Suprapubic skin (tissue), 4 donors: ENCODE results near the gene SOSTDC1. TPM values are rescaled to one million over a fixed set of nuclear protein-coding genes. Genes with fewer than 3 reads are reported as not detected.

ENCODE experiments used
- DNase-seq, 2 donors: peaks; one replicate each; pipeline ENCODE4 v3.0.0-alpha.2; 2019; ENCODE audit warnings: low spot score in 2 of 2
- H3K27ac ChIP-seq: fragments of 200-600 bp; sonication (generic); one replicate; pipeline ENCODE4 v1.5.1; 2019
- H3K27me3 ChIP-seq: fragments of 200-600 bp; sonication (generic); one replicate; pipeline ENCODE4 v1.5.1; 2019
- H3K36me3 ChIP-seq: fragments of 200-600 bp; sonication (generic); one replicate; pipeline ENCODE4 v1.5.1; 2019
- H3K4me1 ChIP-seq: fragments of 200-600 bp; sonication (generic); one replicate; pipeline ENCODE4 v1.5.1; 2019
- H3K4me3 ChIP-seq: fragments of 200-600 bp; sonication (generic); one replicate; pipeline ENCODE4 v1.5.1; 2019; ENCODE audit warnings: mild to moderate bottlenecking
- H3K9me3 ChIP-seq: fragments of 200-600 bp; sonication (generic); one replicate; pipeline ENCODE4 v1.5.1; 2019
- EP300 ChIP-seq: sonication (generic); formaldehyde crosslinking; IDR thresholded peaks from one replicate; pipeline ENCODE4 v1.6.1; 2017; ENCODE audit warnings: antibody characterized with exemption
- POLR2A ChIP-seq, 2 donors: fragments of 450-650 bp; IDR thresholded peaks; one replicate each; pipeline ENCODE4 v1.6.1; 2017; ENCODE audit warnings: antibody characterized with exemption in 2 of 2, mild to moderate bottlenecking in 2 of 2, moderate library complexity in 2 of 2
- POLR2AphosphoS5 ChIP-seq, 3 donors: sonication (generic); formaldehyde crosslinking; IDR thresholded peaks; one replicate each; pipeline ENCODE4 v1.6.1; 2017; ENCODE audit warnings: antibody characterized with exemption in 3 of 3
- WGBS: methylation state at CpG from one replicate; pipeline ENCODE4 v1.1.5; 2018; 5-methylcytosine and 5-hydroxymethylcytosine counted together
- total RNA-seq, 4 donors: library from RNA; depleted of rRNA; stranded (reverse); fragments of >200 nt; gene quantifications; one replicate each; pipeline ENCODE4 v1.1.0, GENCODE V29; 2016
- TF ChIP-seq, protein P1 (sequence below), 2 donors: fragments of 200-600 bp in 1 of 2; fragments of 450-650 bp in 1 of 2; sonication (generic) in 1 of 2; IDR thresholded peaks; one replicate each; pipeline ENCODE4 v1.5.1; 2016 to 2019; ENCODE audit warnings: antibody characterized with exemption in 2 of 2, mild to moderate bottlenecking in 1 of 2, moderate library complexity in 1 of 2

Gene SOSTDC1
- total RNA-seq, 4 donors from 2014 or later, result 14.7 to 40.5 (median 23.4) TPM

DNA sequence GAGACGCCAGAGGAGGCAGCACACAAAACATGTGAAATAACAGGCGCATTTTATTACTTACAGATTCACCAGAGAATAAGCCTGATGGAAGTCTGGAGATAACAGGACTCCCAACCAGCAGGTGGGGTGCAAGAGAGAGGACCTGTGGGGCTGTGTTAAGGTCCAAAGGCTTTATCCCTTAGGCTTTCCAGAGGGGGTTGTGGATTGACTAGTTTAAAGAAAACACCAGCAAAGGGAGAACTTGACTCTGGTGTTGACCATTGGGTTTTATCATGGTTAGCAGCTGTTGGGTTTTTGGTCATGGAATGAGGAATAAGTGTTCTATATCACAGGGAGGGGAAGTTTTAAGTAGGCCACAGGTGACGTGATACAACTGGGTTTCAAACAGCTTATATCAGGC, 42.6 kb downstream of the SOSTDC1 start:
- DNase-seq, result no peak
- WGBS, result 92% methylated on average over 3 of the region's 3 CpGs

DNA sequence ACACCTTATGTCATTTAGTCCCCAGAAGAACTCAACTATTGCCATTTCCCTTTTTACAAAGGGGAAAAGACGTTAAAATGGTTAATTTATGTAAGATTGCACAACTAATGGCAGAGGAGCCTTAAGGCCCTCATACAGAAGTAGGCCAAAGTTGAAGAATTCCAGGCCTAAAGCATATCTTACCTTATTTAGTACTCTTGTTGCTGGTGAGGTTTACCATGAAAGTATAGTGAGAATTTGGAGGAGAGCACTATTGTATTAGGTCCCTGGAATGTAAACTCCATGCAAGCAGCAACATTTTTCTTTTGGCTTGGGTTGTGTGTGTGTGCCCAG, 43.5 kb downstream of the SOSTDC1 start:
- Histone ChIP-seq H3K27me3 (no peaks in the 10 kb centered on the region), H3K4me1 (peaks cover 23% of the 10 kb centered on the region), H3K9me3 (no peaks in the 10 kb centered on the region), H3K4me3 (peak overlapping the region; percentile 63), H3K27ac (peak overlapping the region; percentile 98), H3K36me3 (no peaks in the 10 kb centered on the region)
- 41% methylated on average over 1 of the region's 1 CpG for WGBS
- DNase-seq, result no peak
- TF ChIP-seq POLR2AphosphoS5 (IDR thresholded peaks at IDR 0.05) (no peak), POLR2A (IDR thresholded peaks at IDR 0.05) (no peak), EP300 (no peak)
- TF ChIP-seq, protein P1, sequence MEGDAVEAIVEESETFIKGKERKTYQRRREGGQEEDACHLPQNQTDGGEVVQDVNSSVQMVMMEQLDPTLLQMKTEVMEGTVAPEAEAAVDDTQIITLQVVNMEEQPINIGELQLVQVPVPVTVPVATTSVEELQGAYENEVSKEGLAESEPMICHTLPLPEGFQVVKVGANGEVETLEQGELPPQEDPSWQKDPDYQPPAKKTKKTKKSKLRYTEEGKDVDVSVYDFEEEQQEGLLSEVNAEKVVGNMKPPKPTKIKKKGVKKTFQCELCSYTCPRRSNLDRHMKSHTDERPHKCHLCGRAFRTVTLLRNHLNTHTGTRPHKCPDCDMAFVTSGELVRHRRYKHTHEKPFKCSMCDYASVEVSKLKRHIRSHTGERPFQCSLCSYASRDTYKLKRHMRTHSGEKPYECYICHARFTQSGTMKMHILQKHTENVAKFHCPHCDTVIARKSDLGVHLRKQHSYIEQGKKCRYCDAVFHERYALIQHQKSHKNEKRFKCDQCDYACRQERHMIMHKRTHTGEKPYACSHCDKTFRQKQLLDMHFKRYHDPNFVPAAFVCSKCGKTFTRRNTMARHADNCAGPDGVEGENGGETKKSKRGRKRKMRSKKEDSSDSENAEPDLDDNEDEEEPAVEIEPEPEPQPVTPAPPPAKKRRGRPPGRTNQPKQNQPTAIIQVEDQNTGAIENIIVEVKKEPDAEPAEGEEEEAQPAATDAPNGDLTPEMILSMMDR (IDR thresholded peaks at IDR 0.05), result no peak

More for the DNA sequence above, 42.6 kb downstream of the SOSTDC1 start:
- TF ChIP-seq POLR2A (IDR thresholded peaks at IDR 0.05), result no peak
- no peak for TF ChIP-seq EP300
- TF ChIP-seq, protein P1 (IDR thresholded peaks at IDR 0.05), result no peak
- TF ChIP-seq POLR2AphosphoS5 (IDR thresholded peaks at IDR 0.05), result no peak
- H3K27ac ChIP-seq, result no peak overlapping the region
- H3K9me3 ChIP-seq, result no peaks in the 10 kb centered on the region
- H3K27me3 ChIP-seq, result no peaks in the 10 kb centered on the region
- peaks cover 23% of the 10 kb centered on the region for H3K4me1 ChIP-seq
- no peaks in the 10 kb centered on the region for H3K36me3 ChIP-seq
- no peak overlapping the region for H3K4me3 ChIP-seq

DNA sequence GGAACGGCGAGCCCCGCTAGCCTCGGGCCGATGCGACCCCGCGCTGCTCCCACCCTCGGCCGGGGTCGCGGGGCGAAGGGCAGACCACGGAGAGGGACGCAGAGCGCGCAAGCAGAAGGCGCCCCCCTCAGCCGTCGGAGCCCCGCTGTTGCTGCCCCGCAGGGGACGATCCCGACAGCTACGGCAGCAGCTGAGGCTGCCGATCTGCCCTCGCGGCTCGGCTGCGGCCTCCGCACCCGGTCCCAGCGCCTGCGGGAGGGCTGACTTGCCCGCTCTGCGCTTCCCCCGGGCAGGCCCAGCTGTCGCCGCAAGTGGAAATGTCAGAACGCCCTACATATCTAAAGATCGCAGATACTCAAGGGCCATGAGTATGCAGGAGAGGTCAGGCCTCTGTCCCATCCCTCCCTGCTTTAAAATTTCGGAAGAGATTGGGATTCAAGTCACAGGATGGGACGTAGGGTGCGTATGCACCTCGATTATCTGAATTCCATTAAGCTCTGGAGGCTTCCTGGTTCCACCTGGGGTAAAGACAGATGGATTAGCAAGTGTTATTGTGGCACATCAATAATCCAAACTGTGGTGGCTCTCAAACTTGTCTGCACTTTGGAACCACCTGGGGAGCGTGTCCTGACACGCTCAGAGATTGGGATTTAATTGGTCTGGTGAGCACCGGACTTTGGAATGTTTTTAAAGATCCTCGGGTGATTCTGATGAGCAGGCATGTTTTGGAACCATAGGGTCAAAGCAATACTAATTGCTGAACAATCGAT, 44.0 kb downstream of the SOSTDC1 start, which contains the start of gene CRPPA:
TSS of gene CRPPA (minus strand) at position 206 of the 770 bp plus-strand sequence. CDS start 216 bp downstream, outside the sequence.
- no peaks in the 10 kb centered on the region for H3K27me3 ChIP-seq
- H3K4me1 ChIP-seq, result peaks cover 23% of the 10 kb centered on the region
- H3K9me3 ChIP-seq, result no peaks in the 10 kb centered on the region
- DNase-seq, result no peak
- WGBS, result 32% methylated on average over 10 of the region's 50 CpGs
- H3K4me3 ChIP-seq, result peak within 1 kb of the TSS; percentile 63
- H3K36me3 ChIP-seq, result no peaks in the 10 kb centered on the region
- TF ChIP-seq POLR2A (IDR thresholded peaks at IDR 0.05) (no peak), EP300 (no peak), POLR2AphosphoS5 (IDR thresholded peaks at IDR 0.05) (no peak)
- TF ChIP-seq, protein P1 (IDR thresholded peaks at IDR 0.05), result no peak
- peak within 1 kb of the TSS; percentile 98 for H3K27ac ChIP-seq

DNA sequence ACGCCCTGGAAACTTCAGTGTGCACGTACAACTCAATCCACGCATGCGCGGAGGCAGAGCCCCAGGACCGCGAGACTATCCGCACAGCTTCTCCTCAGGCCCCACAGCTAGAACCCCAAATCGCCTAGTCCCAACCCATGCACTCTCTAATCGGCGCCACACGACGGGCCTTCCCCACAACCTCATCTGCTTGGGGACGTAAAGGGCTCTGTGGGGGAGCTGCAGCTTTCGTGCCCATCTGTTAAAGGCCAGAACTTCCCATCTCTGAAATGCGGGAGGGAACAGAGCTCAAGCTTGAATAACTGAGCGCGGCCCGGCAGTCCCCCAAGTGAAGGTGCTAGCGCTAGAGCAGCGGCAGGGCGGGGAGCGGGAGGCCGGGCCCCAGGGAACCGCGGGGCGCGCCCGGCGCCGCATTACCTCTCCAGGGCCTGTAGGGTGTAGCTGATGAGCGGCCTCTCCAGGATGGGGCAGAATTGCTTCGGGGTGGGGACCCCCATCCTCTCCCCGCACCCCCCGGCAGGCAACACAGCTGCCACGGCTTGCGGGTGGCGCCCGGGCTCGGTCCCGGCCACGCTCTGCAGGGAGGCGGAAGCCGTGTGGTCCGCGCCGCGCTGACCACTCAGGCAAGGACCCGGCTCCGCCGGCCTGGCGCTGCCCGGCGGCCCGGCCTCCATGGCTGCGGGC, 44.7 kb downstream of the SOSTDC1 start:
- no peaks in the 10 kb centered on the region for H3K27me3 ChIP-seq
- under 1% methylated on average over 23 of the region's 56 CpGs for WGBS
- peak overlapping the region; percentile 63 for H3K4me3 ChIP-seq
- peak; percentile 89 for DNase-seq
- H3K4me1 ChIP-seq, result peaks cover 23% of the 10 kb centered on the region
- peak overlapping the region; percentile 98 for H3K27ac ChIP-seq
- no peaks in the 10 kb centered on the region for H3K36me3 ChIP-seq
- TF ChIP-seq EP300 (no peak), POLR2A (IDR thresholded peaks at IDR 0.05) (peak in 1 of 2 donors; percentile 72), POLR2AphosphoS5 (IDR thresholded peaks at IDR 0.05) (peak in 2 of 3 donors; percentile 8 to 51)
- TF ChIP-seq, protein P1 (IDR thresholded peaks at IDR 0.05), result peak; percentile 16 to 35
- H3K9me3 ChIP-seq, result no peaks in the 10 kb centered on the region

DNA sequence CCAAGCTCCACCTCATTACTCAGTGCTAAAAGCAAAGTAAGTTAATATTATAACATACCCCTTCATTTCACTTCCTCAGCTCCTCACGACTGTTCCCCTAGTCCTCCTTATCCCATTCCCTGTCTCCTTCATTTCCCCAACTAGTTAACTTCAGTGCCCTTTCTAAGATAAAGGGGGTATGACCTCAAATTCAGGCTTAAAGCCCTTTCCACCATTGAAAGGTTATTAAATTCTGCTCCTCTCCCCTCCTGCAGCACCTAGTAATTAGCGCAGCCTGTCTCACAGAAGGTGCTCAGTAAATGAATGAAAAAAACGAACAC, 45.2 kb downstream of the SOSTDC1 start:
- no peak for DNase-seq
- Histone ChIP-seq H3K27me3 (no peaks in the 10 kb centered on the region), H3K36me3 (no peaks in the 10 kb centered on the region), H3K27ac (peak overlapping the region; percentile 98), H3K4me3 (peak overlapping the region; percentile 63), H3K9me3 (no peaks in the 10 kb centered on the region), H3K4me1 (peaks cover 23% of the 10 kb centered on the region)
- TF ChIP-seq POLR2AphosphoS5 (IDR thresholded peaks at IDR 0.05), result no peak
- TF ChIP-seq POLR2A (IDR thresholded peaks at IDR 0.05), result no peak
- TF ChIP-seq EP300, result no peak
- TF ChIP-seq, protein P1 (IDR thresholded peaks at IDR 0.05), result no peak
- under 1% methylated on average over 3 of the region's 3 CpGs for WGBS
